SIG-M5 treated with dmso at 0.1 percent for 504 hours (cell line): Measurements from ENCODE around the gene MORF4L1.
"Not testable (repeated sequence)": the region's sequence is repeated elsewhere in the genome, so short reads cannot be mapped to it uniquely, and the experiment has no call there.

Source experiments
- DNase-seq: peaks from one replicate; lab custom pipeline; 2025; ENCODE audit not compliant: unreplicated experiment; lab: John Stamatoyannopoulos, UW

The MORF4L1 gene

GRCh38 chr15:78898540-78898939 lies 25.9 kb downstream of the MORF4L1 start:
- no peak for DNase-seq

- DNase-seq, result not testable (repeated sequence)
Measured at GRCh38 chr15:78900819-78901533, 28.3 kb downstream of the MORF4L1 start.

- not testable (repeated sequence) for DNase-seq
Measured at GRCh38 chr15:78902281-78903032, 29.8 kb downstream of the MORF4L1 start.

GRCh38 chr15:78904599-78905358 lies 32.1 kb downstream of the MORF4L1 start:
- DNase-seq, result no peak

DNA sequence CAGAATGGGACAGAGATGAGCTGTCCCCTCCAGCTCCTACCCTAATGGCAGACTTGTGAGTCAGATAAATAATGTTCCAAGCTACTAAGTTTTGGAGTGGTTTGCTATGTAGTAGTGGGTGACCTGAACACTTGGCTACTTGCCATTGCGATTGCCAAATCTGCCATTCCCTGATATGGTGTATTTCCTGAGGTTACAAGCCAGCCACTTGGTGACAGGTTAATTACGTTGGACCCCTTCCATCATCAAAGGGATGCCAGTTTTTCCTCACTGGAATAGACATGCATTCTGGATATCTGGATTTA lies 33.6 kb downstream of the MORF4L1 start:
- no peak for DNase-seq

GRCh38 chr15:78907577-78907976 lies 34.9 kb downstream of the MORF4L1 start:
- no peak for DNase-seq

GRCh38 chr15:78909160-78909695 lies 36.5 kb downstream of the MORF4L1 start:
- DNase-seq, result no peak

GRCh38 chr15:78909791-78910228 lies 37.1 kb downstream of the MORF4L1 start:
- DNase-seq, result peak; percentile 30

DNA sequence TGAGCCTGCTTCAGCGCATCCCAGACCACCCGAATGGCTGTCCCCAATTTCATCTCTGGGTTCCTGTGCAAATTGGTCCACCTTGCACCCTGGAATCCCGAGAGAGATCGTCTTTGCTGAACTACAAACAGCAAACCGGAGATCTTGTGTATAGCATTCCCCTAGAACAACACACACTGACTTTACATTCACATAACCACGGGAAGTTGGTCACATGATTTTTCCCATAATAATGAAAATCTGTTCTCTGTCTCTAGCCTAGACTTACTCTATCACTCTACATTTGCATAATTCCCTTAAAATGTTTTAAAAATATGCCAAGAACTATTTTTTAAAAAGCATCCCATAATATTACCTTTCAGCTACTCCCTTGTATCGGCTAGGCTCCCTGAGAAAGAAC lies 37.6 kb downstream of the MORF4L1 start:
- no peak for DNase-seq

DNA sequence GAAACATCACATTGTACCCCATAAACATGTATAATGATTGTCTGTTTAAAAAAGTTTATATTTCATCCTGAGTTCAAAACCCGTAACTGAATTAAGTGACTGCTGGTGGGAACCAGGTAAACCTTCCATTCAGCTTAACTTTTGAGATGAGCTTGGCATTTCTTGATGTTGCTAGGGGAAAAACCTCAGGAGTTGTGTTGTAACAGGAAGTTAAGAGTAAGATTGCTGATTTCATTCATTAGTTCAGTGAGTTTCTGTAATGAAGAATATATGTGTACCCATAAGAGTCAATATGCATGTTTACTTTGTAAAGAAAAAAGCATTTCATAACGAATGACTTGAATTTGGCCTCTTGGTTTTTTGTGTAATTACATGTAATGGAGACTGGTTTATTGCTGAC lies 39.6 kb downstream of the MORF4L1 start:
- no peak for DNase-seq

- no peak for DNase-seq
Measured at GRCh38 chr15:78913012-78913411, 40.3 kb downstream of the MORF4L1 start.

- no peak for DNase-seq
Measured at GRCh38 chr15:78914027-78914764, 41.5 kb downstream of the MORF4L1 start.

- peak; percentile 93 for DNase-seq
Measured at GRCh38 chr15:78915341-78916087, 42.8 kb downstream of the MORF4L1 start.

GRCh38 chr15:78916088-78916487 lies 43.4 kb downstream of the MORF4L1 start:
- no peak for DNase-seq

DNA sequence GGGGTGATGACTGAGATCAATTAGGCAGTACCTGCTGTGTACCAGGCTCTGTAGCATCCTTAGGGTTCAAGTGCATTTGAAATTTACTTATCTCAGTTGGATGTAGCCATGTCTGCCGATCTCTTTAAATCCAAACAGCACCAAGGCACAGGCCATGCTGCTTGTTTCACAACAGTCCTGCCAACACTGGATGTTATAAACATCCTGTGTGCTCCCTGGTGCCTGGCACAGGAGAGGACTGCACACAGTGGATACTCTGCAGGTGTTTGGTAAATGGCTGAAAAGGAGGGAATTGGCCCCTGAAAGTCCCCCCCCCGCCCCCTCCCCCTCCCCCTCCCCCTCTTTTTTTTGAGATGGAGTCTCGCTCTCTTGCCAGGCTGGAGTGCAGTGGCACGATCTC lies 45.2 kb downstream of the MORF4L1 start:
- DNase-seq, result no peak

DNA sequence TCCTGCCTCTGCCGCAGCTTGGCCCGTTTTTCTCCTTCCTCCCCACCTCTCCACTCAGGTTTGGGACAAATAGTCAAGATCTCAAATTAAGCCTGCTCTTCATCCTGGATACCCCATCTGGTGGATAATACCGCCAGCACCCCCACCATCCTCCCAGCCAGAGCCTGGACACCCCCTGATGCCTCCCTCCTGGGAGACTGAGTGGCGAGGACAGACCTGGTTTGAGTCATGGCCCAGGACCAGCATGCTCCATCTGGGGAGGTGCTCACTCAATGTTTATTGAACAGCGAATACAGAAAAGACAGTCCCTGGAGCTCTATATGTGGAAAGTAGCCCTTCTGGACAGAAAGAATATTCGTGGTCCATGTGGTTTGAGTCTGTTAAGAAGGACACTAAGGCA lies 48.8 kb downstream of the MORF4L1 start:
- DNase-seq, result no peak

GRCh38 chr15:78921940-78922339 lies 49.2 kb downstream of the MORF4L1 start:
- no peak for DNase-seq

GRCh38 chr15:78922527-78922926 lies 49.8 kb downstream of the MORF4L1 start:
- no peak for DNase-seq

DNA sequence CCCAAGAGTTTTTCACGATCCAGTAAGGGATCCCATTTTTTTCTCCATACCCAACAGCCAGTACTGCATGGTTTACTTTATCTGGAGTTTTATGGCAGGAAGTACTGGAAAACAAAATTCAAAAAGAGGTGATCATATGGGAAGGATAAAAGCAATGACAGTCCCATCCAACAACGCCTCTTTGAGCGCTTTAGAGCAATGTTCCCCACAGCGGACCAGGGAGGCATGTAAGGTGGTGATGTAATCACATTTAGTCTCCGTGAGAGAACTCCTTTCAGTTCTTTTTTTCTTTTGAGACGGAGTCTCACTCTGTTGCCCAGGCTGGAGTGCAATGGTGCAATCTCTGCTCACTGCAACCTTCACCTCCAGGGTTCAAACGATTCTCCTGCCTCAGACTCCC lies 50.3 kb downstream of the MORF4L1 start:
- DNase-seq, result no peak
